ENCODE measurements around the gene KLHL13. TPM values are rescaled to one million over a fixed set of nuclear protein-coding genes. Genes with fewer than 3 reads are reported as not detected.
"Not testable (repeated sequence)": the region's sequence is repeated elsewhere in the genome, so short reads cannot be mapped to it uniquely, and the experiment has no call there.

KLHL13 gene
- total RNA-seq, 2 donors from 2014 or later, result 6.1 to 6.3 TPM

DNA sequence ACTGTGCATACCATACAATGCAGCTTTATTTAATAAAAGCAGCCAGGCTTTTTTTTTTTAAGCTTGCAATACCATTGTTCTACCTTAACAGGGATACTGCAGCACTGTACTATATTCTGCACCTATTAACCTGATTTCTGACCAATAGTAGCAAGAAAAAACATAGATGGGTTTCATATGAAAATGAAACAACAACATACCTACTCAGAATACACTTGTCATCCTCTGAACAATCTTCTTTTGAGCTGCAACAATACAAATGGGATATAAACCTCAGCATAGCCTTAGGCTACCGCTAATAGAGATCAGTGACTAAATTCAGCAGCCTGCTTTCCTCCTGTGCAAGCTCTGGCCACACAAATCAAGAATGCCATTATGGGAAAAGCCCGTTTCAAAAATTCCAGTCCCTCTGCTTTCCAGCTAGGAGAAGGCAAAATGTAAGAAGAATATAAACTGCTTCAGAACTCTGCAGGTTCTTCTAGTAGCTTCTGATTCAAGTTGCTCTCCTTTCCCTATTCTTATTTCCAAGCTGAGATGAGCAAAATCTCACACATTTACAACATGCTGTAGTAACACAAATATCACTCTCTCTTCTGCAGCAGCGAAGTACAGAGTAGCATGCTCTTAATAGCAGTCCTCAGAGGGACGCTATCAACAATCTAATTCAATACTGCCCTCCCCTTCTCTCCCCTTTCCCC, 143.4 kb downstream of the KLHL13 start:
- Histone ChIP-seq H3K4me3 (peak overlapping the region in 1 of 2 donors; percentile 24), H3K27me3 (no peaks in the 10 kb centered on the region), H3K9me3 (no peaks in the 10 kb centered on the region), H3K4me1 (peaks cover 0 to 3% of the 10 kb centered on the region in 2 donors), H3K27ac (no peak overlapping the region), H3K36me3 (no peaks in the 10 kb centered on the region)
- TF ChIP-seq, protein P1, sequence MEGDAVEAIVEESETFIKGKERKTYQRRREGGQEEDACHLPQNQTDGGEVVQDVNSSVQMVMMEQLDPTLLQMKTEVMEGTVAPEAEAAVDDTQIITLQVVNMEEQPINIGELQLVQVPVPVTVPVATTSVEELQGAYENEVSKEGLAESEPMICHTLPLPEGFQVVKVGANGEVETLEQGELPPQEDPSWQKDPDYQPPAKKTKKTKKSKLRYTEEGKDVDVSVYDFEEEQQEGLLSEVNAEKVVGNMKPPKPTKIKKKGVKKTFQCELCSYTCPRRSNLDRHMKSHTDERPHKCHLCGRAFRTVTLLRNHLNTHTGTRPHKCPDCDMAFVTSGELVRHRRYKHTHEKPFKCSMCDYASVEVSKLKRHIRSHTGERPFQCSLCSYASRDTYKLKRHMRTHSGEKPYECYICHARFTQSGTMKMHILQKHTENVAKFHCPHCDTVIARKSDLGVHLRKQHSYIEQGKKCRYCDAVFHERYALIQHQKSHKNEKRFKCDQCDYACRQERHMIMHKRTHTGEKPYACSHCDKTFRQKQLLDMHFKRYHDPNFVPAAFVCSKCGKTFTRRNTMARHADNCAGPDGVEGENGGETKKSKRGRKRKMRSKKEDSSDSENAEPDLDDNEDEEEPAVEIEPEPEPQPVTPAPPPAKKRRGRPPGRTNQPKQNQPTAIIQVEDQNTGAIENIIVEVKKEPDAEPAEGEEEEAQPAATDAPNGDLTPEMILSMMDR (IDR thresholded peaks at IDR 0.05), result no peak
- no peak for DNase-seq (ENCODE audit: low spot score)

DNA sequence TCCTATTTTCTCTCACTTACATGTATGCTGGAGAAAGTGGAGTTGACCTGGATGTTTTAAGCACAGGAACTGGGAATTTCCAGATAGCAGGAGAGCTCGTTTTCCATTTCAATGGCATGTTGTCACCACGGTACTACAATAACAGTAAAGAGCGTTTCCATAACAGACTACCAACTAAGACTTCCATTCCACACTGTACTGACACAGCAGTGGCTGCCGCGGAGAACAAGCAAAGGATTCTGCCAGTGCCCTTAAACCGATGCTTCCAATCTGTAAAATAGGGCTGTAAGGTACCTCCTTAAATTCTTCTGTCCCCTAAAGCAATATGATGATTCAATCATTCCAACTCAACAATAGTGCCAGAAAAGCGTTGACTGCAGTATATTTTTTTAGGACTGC, 143.9 kb downstream of the KLHL13 start:
- no peaks in the 10 kb centered on the region for H3K36me3 ChIP-seq
- no peak overlapping the region for H3K27ac ChIP-seq

DNA sequence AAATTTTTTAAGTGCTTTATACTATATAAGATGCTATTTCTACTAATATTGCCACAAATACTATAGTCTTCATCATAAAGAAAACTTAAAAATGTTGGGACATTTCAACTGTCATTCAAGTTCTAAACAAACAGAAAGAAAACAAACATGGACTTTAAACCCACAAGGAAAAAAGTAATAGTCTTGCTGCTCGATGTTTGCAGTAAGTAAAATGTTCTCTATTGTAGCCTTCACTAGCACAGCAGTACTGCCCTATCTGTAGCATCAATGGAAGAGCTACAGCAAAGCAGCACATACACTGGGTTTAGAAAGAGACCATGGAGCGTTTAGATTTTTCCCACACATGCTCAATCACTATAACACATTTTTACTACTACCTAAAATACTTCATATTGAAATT, 146.8 kb downstream of the KLHL13 start:
- no peaks in the 10 kb centered on the region for H3K36me3 ChIP-seq
- H3K27me3 ChIP-seq, result no peaks in the 10 kb centered on the region
- H3K27ac ChIP-seq, result no peak overlapping the region
- H3K4me3 ChIP-seq, result no peak overlapping the region
- no peaks in the 10 kb centered on the region for H3K9me3 ChIP-seq
- TF ChIP-seq, protein P1 (IDR thresholded peaks at IDR 0.05), result no peak
- peaks cover 0 to 3% of the 10 kb centered on the region in 2 donors for H3K4me1 ChIP-seq
- no peak for DNase-seq (ENCODE audit: low spot score)

More for the DNA sequence above, 143.9 kb downstream of the KLHL13 start:
- no peaks in the 10 kb centered on the region for H3K9me3 ChIP-seq
- TF ChIP-seq, protein P1 (IDR thresholded peaks at IDR 0.05), result no peak
- no peaks in the 10 kb centered on the region for H3K27me3 ChIP-seq
- H3K4me1 ChIP-seq, result peaks cover 0 to 3% of the 10 kb centered on the region in 2 donors
- H3K4me3 ChIP-seq, result peak overlapping the region in 1 of 2 donors; percentile 24
- no peak for DNase-seq (ENCODE audit: low spot score)

DNA sequence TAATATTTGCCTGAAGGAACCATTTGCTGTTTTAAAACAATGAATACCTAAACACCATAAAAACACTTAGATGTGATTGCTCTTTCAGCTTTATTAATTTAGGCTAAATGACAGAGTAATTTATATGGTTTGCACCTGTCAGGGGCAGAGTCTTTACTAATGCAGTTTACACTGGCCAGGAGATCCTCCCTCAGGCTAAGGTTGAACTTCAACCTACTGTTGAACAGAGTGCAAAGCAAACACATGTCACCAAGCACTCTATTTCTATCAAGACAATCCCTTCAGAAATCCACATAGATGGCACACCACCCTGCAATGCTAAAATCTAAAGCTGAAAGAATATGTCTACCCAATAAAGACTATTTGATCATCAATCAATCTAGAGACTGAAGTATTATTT, 147.3 kb downstream of the KLHL13 start:
- no peaks in the 10 kb centered on the region for H3K27me3 ChIP-seq

DNA sequence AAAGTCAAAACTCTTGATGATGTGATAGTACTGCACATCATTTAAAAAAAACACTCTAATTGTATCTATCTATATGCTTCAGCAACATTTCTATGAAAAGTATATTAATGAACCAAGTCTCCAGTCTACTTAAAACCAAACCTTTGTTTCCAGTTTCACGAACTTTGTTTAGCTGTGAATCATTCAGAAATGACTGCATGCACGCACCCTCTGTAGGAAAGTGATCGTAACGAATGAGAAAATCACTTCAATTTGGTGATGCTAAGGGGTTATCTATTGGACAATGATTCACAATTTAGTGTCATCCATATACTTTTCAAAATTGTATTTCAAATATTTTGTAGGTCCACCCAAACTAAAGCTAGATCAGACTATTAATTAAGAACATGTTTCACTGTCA, 157.6 kb downstream of the KLHL13 start:
- Histone ChIP-seq H3K36me3 (no peaks in the 10 kb centered on the region), H3K9me3 (no peaks in the 10 kb centered on the region), H3K4me1 (no peaks in the 10 kb centered on the region), H3K27me3 (no peaks in the 10 kb centered on the region), H3K4me3 (no peak overlapping the region), H3K27ac (no peak overlapping the region)
- DNase-seq (ENCODE audit: low spot score), result no peak
- TF ChIP-seq, protein P1 (IDR thresholded peaks at IDR 0.05), result no peak

More for the DNA sequence above, 147.3 kb downstream of the KLHL13 start:
- H3K36me3 ChIP-seq, result no peaks in the 10 kb centered on the region
- H3K4me1 ChIP-seq, result peaks cover 0 to 3% of the 10 kb centered on the region in 2 donors
- no peak overlapping the region for H3K27ac ChIP-seq
- no peak overlapping the region for H3K4me3 ChIP-seq
- no peaks in the 10 kb centered on the region for H3K9me3 ChIP-seq
- no peak for DNase-seq (ENCODE audit: low spot score)
- TF ChIP-seq, protein P1 (IDR thresholded peaks at IDR 0.05), result no peak

DNA sequence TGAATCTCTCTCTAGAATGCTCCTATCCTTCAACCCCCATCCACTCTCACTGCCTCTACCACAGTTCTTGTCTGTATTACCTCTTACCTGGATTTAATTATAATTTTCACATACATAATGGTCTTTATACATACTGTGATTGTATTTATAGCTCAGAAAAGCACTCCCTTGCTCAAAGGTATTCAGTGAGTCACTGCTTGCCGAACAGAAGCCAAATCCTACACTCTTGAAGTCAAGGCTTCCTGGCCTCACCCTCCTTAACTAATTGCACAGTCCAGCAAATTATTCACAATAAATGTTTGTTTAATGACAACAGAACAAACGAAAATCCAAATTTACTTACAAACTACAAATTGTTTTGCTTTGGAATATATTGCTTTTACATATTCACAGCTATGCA, 159.5 kb downstream of the KLHL13 start:
- Histone ChIP-seq H3K9me3 (no peaks in the 10 kb centered on the region), H3K36me3 (no peaks in the 10 kb centered on the region), H3K27me3 (no peaks in the 10 kb centered on the region), H3K4me3 (no peak overlapping the region), H3K27ac (no peak overlapping the region), H3K4me1 (no peaks in the 10 kb centered on the region)
- DNase-seq (ENCODE audit: low spot score), result no peak
- TF ChIP-seq, protein P1 (IDR thresholded peaks at IDR 0.05), result no peak

DNA sequence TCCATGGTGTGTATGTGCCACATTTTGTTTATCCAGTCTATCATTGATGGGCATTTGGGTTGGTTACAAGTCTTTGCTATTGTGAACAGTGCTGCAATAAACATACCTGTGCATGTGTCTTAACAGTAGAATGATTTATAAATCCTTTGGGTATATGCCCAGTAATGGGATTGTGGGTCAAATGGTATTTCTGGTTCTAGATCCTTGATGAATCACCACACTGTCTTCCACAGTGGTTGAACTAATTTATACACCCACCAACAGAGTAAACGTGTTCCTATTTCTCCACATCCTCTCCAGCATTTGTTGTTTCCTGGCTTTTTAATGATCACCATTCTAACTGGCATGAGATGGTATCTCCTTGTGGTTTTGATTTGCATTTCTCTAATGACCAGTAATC, 177.3 kb downstream of the KLHL13 start:
- not testable (repeated sequence) for H3K9me3 ChIP-seq; H3K27ac ChIP-seq; H3K4me3 ChIP-seq; H3K36me3 ChIP-seq; H3K4me1 ChIP-seq; H3K27me3 ChIP-seq; DNase-seq (ENCODE audit: low spot score)
